GM12878 (cell line): ENCODE measurements around the gene ZNF513. TPM values are rescaled to one million over a fixed set of nuclear protein-coding genes. Genes with fewer than 3 reads are reported as not detected.

Experiments used
- CREB1 ChIP-seq: IDR thresholded peaks from 2 replicates; pipeline ENCODE4 v1.6.1; 2012; ENCODE audit warnings: low read depth, mild to moderate bottlenecking, inconsistent platforms
- ETV6 ChIP-seq, 2 experiments: fragments of 450-650 bp in 1 of 2; IDR thresholded peaks in 1 of 2; conservative IDR thresholded peaks in 1 of 2; 2 replicates each; pipeline ENCODE4 v1.6.1; 2014; ENCODE audit warnings: antibody characterized with exemption in 1 of 2, borderline replicate concordance in 1 of 2, low read depth in 1 of 2, mild to moderate bottlenecking in 1 of 2, moderate library complexity in 1 of 2
- FOS ChIP-seq: IDR thresholded peaks from 3 replicates; pipeline ENCODE4 v1.6.1; 2011; ENCODE audit warnings: borderline replicate concordance; ENCODE audit not compliant: insufficient read length; ENCODE audit errors: extremely low read depth
- IKZF2 ChIP-seq, 2 experiments: fragments of 450-650 bp; IDR thresholded peaks; 2 replicates each; pipeline ENCODE4 v1.6.1; 2017; ENCODE audit warnings: mild to moderate bottlenecking in 2 of 2, moderate library complexity in 2 of 2
- MEF2A ChIP-seq: IDR thresholded peaks from 2 replicates; pipeline ENCODE4 v1.6.1; 2011; ENCODE audit warnings: low read depth, mild to moderate bottlenecking, low read length, moderate library complexity; ENCODE audit not compliant: insufficient read depth
- NFIC ChIP-seq: IDR thresholded peaks from 2 replicates; pipeline ENCODE4 v1.6.1; 2012; ENCODE audit warnings: low read depth, mild to moderate bottlenecking, inconsistent platforms, low read length, moderate library complexity
- NFYA ChIP-seq: IDR thresholded peaks from 2 replicates; pipeline ENCODE4 v1.6.1; 2011; ENCODE audit warnings: low read depth, mild to moderate bottlenecking, low read length, improper control_type of control experiment, borderline replicate concordance
- NFYB ChIP-seq: IDR thresholded peaks from 2 replicates; pipeline ENCODE4 v1.6.1; 2011; ENCODE audit warnings: low read depth, mild to moderate bottlenecking, low read length, improper control_type of control experiment, moderate library complexity; ENCODE audit not compliant: insufficient read depth
- RBBP5 ChIP-seq: fragments of 200-600 bp; sonication (generic); conservative IDR thresholded peaks from 2 replicates; pipeline ENCODE4 v1.6.1; 2016
- SPI1 ChIP-seq: IDR thresholded peaks from 2 replicates; pipeline ENCODE4 v1.6.1; 2011; ENCODE audit warnings: low read depth, mild to moderate bottlenecking, low read length, moderate library complexity, borderline replicate concordance; ENCODE audit not compliant: insufficient read depth
- SUPT20H ChIP-seq: IDR thresholded peaks from 2 replicates; pipeline ENCODE4 v1.6.1; 2011; ENCODE audit warnings: low read depth, mild to moderate bottlenecking, low read length, moderate library complexity, borderline replicate concordance; ENCODE audit not compliant: control insufficient read depth
- TARDBP ChIP-seq: IDR thresholded peaks from 2 replicates; pipeline ENCODE4 v1.6.1; 2016; ENCODE audit warnings: borderline replicate concordance
- ZNF384 ChIP-seq: IDR thresholded peaks from 2 replicates; pipeline ENCODE4 v1.6.1; 2012; ENCODE audit warnings: low read depth, mild to moderate bottlenecking, low read length, improper control_type of control experiment, borderline replicate concordance
- polyA plus RNA-seq, 11 experiments: library from polyadenylated mRNA; depleted of rRNA in 4 of 11; unstranded in 6 of 11; stranded (reverse) in 5 of 11; fragments of >200 nt; fragmentation: Nextera tagmentation in 4 of 11; fragmentation: Illumina TruSeq in 1 of 11; extraction: Ambion mirVana in 4 of 11; extraction: Trizol in 1 of 11; gene quantifications; 1 replicate in 1 of 11; 2 replicates in 10 of 11; pipeline versions ENCODE4 v1.2.1 to v1.2.3, GENCODE V29; 2011 to 2016; ENCODE audit warnings: inconsistent platforms in 2 of 11, missing spikeins in 2 of 11, low read depth in 1 of 11
- total RNA-seq, 4 experiments: library from RNA; depleted of rRNA in 3 of 4; stranded (reverse); fragments of >200 nt in 3 of 4; fragmentation: Illumina TruSeq in 1 of 4; extraction: Trizol in 1 of 4; gene quantifications; 2 replicates each; pipeline versions ENCODE4 v1.2.1 to v1.2.3, GENCODE V29; 2013 to 2021
- TF ChIP-seq, protein P1 (sequence below): fragments of 150-350 bp; IDR thresholded peaks from 2 replicates; pipeline ENCODE4 v1.6.1; 2016; ENCODE audit warnings: low read depth, low read length
- TF ChIP-seq, protein P2 (sequence below): fragments of 450-650 bp; conservative IDR thresholded peaks from 2 replicates; pipeline ENCODE4 v1.6.1; 2017; ENCODE audit warnings: mild to moderate bottlenecking, moderate library complexity
- TF ChIP-seq, protein P3 (sequence below): fragments of 450-650 bp; formaldehyde crosslinking; IDR thresholded peaks from 2 replicates; pipeline ENCODE4 v1.5.0; 2022; ENCODE audit warnings: mild to moderate bottlenecking, missing genetic modification characterization
- TF ChIP-seq, protein P4 (sequence below): fragments of 150-350 bp; IDR thresholded peaks from 2 replicates; pipeline ENCODE4 v1.6.1; 2014; ENCODE audit warnings: mild to moderate bottlenecking, low read depth, low read length

The ZNF513 gene
- total and polyA plus RNA-seq, 10 of the 15 experiments (the other 5 are each of a cell fraction or from before 2014, with no cell fraction given): 0.06 to 16.4 (median 5.6) TPM

DNA sequence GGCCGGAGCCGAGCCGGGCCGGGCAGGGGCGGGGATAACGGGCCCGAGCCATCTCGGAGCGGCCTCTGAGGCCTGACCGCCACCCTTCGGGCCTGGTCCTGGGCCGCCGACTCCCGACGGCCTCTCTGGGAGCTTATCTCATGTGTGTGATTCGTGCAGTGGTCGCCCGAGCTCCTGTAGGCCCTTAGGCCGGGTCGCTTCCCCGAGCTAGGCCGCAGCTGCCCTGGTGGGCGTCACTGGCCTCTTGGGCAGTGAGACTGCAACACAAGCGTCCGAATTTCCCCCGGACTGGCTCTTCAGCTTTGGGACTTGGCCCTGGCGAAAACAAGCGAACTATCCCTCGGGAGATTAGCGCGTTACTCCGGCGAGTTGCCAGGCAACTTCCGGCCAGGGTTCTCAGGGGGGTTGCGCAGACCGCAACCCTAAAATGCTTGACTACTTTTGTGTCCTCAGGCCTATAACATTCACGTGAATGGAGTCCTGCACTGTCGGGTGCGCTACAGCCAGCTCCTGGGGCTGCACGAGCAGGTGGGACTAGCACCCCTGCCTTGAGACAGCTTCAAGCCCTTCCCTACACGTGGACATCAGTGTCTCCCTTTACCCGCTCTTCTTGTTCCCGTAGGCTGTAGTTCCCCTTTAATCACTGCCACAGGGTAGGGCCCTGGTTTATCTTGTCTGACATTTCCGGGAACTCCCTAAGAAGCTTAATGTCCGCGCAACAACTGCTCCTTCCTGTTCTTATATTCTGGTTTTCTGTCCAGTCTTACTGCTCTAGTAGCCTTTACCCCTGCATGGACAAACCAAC lies 9.5 kb downstream of the ZNF513 start (continued):
- TF ChIP-seq NFIC (no peak), ETV6 (conservative IDR thresholded peaks at IDR 0.05 in 1 of 2, IDR thresholded peaks at IDR 0.05 in 1 of 2; ENCODE audit: borderline replicate concordance in 1 of 2, low read depth in 1 of 2) (no peak), ZNF384 (no peak), MEF2A (no peak), TARDBP (no peak), NFYA (no peak), FOS (no peak), IKZF2 (IDR thresholded peaks at IDR 0.05) (peak in 1 of 2 experiments; percentile 8; a peak in 2 of 4 replicates), NFYB (no peak), SUPT20H (no peak), CREB1 (0 out of 2 replicates have a peak, but pooled peaks have one; percentile 9), RBBP5 (no peak), SPI1 (peak; percentile 21; the same call in 1 of the 2 replicates)
- TF ChIP-seq, protein P1, sequence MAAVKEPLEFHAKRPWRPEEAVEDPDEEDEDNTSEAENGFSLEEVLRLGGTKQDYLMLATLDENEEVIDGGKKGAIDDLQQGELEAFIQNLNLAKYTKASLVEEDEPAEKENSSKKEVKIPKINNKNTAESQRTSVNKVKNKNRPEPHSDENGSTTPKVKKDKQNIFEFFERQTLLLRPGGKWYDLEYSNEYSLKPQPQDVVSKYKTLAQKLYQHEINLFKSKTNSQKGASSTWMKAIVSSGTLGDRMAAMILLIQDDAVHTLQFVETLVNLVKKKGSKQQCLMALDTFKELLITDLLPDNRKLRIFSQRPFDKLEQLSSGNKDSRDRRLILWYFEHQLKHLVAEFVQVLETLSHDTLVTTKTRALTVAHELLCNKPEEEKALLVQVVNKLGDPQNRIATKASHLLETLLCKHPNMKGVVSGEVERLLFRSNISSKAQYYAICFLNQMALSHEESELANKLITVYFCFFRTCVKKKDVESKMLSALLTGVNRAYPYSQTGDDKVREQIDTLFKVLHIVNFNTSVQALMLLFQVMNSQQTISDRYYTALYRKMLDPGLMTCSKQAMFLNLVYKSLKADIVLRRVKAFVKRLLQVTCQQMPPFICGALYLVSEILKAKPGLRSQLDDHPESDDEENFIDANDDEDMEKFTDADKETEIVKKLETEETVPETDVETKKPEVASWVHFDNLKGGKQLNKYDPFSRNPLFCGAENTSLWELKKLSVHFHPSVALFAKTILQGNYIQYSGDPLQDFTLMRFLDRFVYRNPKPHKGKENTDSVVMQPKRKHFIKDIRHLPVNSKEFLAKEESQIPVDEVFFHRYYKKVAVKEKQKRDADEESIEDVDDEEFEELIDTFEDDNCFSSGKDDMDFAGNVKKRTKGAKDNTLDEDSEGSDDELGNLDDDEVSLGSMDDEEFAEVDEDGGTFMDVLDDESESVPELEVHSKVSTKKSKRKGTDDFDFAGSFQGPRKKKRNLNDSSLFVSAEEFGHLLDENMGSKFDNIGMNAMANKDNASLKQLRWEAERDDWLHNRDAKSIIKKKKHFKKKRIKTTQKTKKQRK: no peak
- TF ChIP-seq, protein P2, sequence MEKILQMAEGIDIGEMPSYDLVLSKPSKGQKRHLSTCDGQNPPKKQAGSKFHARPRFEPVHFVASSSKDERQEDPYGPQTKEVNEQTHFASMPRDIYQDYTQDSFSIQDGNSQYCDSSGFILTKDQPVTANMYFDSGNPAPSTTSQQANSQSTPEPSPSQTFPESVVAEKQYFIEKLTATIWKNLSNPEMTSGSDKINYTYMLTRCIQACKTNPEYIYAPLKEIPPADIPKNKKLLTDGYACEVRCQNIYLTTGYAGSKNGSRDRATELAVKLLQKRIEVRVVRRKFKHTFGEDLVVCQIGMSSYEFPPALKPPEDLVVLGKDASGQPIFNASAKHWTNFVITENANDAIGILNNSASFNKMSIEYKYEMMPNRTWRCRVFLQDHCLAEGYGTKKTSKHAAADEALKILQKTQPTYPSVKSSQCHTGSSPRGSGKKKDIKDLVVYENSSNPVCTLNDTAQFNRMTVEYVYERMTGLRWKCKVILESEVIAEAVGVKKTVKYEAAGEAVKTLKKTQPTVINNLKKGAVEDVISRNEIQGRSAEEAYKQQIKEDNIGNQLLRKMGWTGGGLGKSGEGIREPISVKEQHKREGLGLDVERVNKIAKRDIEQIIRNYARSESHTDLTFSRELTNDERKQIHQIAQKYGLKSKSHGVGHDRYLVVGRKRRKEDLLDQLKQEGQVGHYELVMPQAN: peak; percentile 48; the same call in 1 of the 2 replicates
- TF ChIP-seq, protein P3, sequence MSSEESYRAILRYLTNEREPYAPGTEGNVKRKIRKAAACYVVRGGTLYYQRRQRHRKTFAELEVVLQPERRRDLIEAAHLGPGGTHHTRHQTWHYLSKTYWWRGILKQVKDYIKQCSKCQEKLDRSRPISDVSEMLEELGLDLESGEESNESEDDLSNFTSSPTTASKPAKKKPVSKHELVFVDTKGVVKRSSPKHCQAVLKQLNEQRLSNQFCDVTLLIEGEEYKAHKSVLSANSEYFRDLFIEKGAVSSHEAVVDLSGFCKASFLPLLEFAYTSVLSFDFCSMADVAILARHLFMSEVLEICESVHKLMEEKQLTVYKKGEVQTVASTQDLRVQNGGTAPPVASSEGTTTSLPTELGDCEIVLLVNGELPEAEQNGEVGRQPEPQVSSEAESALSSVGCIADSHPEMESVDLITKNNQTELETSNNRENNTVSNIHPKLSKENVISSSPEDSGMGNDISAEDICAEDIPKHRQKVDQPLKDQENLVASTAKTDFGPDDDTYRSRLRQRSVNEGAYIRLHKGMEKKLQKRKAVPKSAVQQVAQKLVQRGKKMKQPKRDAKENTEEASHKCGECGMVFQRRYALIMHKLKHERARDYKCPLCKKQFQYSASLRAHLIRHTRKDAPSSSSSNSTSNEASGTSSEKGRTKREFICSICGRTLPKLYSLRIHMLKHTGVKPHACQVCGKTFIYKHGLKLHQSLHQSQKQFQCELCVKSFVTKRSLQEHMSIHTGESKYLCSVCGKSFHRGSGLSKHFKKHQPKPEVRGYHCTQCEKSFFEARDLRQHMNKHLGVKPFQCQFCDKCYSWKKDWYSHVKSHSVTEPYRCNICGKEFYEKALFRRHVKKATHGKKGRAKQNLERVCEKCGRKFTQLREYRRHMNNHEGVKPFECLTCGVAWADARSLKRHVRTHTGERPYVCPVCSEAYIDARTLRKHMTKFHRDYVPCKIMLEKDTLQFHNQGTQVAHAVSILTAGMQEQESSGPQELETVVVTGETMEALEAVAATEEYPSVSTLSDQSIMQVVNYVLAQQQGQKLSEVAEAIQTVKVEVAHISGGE (CRISPR knock-in tag): no peak
- TF ChIP-seq, protein P4, sequence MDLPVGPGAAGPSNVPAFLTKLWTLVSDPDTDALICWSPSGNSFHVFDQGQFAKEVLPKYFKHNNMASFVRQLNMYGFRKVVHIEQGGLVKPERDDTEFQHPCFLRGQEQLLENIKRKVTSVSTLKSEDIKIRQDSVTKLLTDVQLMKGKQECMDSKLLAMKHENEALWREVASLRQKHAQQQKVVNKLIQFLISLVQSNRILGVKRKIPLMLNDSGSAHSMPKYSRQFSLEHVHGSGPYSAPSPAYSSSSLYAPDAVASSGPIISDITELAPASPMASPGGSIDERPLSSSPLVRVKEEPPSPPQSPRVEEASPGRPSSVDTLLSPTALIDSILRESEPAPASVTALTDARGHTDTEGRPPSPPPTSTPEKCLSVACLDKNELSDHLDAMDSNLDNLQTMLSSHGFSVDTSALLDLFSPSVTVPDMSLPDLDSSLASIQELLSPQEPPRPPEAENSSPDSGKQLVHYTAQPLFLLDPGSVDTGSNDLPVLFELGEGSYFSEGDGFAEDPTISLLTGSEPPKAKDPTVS: no peak
